GM18951 (cell line): Measurements from ENCODE around the gene XPOT.

Source experiments
- POLR2A ChIP-seq: IDR thresholded peaks from 4 replicates; pipeline ENCODE4 v1.6.1; 2011; ENCODE audit warnings: mild to moderate bottlenecking; ENCODE audit not compliant: insufficient read length, insufficient read depth; ENCODE audit errors: extremely low read depth
- in situ Hi-C: fragments of 300-500 bp; cut with MboI; formaldehyde crosslinking; loops from one replicate; pipeline ENCODE4 v1.12.0; 2022; ENCODE audit warnings: low sequenced_read_pairs, mixed read lengths, inconsistent platforms; ENCODE audit not compliant: unreplicated experiment

Gene XPOT

DNA sequence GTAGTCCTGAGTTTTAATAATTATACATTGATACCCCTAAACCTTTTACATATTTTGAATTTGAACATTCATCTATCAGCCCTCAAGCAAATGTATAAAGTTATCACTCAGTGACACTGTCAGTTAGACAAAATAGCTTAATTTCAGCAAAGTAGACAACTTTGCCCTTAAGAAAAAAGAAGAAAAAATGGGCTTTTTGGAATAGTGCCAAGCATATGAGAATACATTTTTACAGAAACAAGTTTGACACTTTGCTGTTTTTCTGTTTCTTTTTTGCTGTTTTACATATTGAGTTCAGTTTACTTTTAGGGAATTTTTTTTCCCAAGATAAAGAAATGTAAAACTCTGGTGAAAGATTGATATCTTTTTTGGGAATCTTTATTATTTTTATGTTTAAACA lies 62.0 kb downstream of the XPOT start:
- TF ChIP-seq POLR2A, result no peak
- in situ Hi-C loops, result no loop called here

DNA sequence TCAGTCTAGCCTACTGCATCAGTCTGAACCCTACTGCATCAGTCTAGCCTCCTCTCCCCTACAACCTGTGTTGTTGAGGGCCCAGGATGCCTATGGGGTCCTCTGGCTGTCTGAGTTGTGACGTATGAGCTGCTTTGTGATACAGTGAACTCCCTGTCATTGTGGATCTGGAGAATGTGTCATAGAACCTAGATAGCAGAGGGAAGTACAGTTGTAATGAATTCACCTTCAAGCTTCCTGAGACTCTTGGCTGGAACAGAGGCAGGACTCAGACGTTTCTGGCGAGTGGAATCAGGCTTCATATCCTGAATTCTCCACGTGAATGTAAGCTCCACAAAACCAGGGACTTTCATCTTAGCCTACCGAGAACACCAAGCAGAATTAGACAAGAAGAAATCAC lies 64.8 kb downstream of the XPOT start:
- no peak for TF ChIP-seq POLR2A
- in situ Hi-C loops, result no loop called here

DNA sequence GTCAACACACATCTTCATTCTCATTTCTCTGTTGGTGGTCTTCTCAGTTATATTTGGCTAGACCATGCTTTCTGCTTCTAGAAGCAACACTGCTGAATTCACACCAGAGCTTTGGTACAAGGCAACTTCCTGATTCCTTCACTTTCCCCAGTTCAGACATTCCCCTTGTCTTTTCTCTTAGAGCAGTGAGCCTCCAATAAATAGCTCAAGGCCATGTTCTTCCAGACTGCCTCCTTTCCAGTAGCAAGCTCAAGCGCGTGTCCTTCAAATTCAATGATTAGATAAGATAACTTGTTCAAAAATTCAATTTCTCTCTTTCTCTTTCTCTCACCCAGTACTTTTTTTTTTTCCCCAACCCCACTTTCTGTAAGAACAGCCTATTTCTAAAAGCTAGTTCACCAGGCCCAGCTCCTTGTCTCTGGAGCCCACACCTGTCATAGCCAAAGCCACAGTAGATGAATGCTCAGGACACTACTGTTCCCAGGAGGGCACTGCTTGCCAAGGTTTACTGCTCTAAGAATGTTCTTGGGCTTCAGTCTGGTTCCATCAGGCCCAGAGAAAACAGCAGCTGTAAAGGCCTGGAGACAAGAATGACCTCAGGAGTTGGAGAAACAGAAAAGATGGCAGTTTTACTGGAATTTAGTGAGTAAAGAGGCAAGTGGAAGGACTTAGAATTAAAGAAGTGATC lies 65.4 kb downstream of the XPOT start:
- in situ Hi-C loops, result no loop called here

DNA sequence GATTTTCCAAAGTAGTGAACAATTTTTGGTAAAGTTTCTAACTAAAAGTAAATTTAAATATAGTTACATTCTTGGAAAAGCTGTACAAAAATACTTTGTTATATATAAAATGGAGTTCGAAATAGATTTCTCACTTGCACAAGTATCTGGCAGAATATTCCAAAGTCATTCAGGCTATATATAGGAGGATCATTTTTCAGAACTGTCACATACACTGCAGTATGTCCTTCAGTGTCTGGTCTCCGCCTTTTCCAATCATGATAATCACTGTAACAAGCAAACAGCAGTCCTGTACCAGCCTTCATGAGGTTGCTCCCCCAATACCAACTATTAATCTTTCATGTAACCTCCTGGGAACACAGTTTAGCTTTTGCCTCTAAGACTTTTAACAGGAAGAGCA lies 66.3 kb downstream of the XPOT start:
- in situ Hi-C loops, result no loop called here
- no peak for TF ChIP-seq POLR2A

More for the DNA sequence above, 65.4 kb downstream of the XPOT start:
- no peak for TF ChIP-seq POLR2A

DNA sequence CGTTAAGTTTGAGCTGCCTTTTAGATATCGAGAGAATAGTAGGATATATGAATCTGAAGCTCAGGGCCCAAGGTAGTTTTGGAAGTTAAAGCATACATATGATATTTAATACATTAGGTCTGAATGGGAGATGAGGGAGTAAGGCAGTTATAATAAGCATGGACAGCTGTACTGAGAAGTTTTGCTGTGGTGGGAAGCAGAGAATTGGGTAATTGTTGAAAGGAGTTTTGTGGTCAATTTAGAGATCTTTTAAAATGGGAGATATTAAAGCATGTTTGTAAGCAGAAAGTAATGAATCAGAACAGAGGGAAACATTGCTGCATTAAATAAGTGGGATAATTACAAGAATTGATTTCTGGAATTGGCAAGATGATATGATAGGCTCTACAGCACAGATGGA lies 69.0 kb downstream of the XPOT start:
- TF ChIP-seq POLR2A, result no peak
- in situ Hi-C loops, result no loop called here

DNA sequence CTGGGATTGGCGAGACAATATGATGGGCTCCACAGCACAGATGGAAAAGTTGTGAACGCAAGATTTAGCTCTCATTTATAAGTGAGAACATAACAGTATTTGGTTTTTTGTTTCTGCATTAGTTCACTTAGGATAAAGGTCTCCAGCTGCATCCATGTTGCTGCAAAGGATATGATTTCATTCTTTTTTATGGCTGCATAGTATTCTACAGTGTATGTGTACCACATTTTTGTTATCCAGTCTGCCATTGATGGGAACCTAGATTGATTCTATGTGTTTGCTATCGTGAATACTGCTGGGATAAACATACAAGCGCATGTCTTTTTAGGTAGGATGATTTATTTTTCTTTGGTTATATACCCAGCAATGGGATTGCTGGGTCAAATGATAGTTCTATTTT lies 71.3 kb downstream of the XPOT start:
- TF ChIP-seq POLR2A, result no peak
- in situ Hi-C loops, result no loop called here

DNA sequence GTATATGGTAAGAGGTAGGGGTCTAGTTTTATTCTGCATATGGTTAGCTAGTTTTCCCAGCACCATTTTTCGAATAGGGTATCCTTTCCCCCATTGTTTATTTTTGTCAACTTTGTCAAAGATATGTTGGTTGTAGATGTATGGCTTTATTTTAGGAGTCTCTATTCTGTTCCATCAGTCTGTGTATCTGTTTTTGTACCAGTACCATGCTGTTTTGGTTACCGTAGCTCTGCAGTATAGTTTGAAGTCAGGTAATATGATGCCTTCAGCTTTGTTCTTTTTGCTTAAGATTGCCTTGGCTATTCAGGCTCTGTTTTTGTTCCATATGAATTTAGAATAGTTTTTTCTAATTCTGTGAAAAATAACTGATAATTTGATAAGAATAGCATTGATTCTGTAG lies 72.7 kb downstream of the XPOT start:
- TF ChIP-seq POLR2A, result no peak
- in situ Hi-C loops, result no loop called here

DNA sequence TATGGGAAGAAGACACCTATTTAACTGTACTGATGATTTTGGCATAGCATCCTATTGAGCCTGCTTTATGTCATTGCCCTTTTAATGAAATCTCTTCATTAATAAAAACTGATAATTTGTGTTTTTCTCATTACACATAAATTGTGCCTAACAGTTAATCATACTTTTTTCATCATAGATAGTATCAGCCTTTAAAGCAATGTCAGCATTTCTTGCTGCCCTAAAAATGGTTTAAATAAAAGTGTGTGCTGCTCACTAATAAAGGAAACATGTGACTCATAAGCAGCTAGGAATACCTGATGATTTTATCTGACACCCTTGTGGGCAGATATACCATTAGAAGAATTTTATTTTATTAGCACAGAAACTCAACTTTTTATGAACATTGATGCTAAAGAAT lies 74.5 kb downstream of the XPOT start:
- no peak for TF ChIP-seq POLR2A
- in situ Hi-C loops, result no loop called here

DNA sequence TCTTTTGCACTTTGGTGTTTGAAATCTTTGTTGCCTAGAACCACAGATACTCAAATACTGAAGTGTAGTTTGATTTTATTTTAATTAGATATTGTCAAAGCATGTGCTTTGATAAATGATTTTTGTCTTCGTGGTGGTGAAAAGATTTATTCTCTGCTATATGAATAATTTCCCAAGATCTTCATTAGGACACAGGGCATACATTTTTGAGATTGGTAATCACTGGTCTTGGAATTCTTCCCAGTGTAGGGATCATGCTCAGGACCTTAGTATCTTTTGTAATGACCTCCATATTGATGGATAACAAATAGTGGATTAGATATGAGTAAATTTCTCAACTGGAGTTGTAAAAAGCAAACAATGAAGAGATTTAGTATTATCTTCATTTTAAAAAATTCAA lies 76.0 kb downstream of the XPOT start:
- in situ Hi-C loops, result no loop called here
- TF ChIP-seq POLR2A, result no peak

DNA sequence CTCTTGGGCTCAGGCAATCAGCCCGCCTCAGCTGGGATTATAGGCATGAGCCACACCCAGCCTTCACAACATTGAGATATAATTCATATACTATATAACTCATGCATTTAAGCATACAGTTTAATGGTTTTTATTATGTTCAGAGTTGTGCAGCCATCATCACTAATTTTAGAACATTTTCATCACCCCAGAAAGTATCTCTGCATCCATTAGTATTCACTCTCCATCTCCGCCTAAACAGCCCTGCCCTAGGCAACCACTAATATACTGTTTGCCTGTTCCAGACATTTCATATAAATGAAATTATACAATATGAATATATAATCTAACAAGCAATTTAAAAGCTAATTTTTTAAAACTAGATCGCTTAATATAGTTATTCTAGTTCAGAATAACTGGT lies 82.5 kb downstream of the XPOT start:
- no peak for TF ChIP-seq POLR2A
- in situ Hi-C loops, result no loop called here

DNA sequence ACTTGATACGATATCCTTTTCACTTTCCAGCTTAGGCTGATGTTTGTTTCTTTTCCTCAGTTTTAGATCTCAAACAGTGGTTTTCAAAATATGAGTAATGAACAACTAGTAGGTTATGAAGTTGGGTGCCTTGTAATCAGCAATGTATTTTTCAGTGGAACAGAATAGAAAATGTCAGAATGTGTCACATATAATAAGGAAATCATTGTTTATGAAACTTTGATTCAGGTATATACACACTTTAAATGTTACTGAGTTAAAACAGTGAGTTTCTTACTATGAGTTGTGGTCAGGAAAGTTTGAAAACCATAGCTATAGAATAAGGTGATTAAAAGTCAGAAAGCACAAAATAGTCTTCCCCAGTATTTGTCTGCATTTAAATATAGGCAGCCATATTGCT lies 87.5 kb downstream of the XPOT start:
- in situ Hi-C loops, result no loop called here
- TF ChIP-seq POLR2A, result no peak

DNA sequence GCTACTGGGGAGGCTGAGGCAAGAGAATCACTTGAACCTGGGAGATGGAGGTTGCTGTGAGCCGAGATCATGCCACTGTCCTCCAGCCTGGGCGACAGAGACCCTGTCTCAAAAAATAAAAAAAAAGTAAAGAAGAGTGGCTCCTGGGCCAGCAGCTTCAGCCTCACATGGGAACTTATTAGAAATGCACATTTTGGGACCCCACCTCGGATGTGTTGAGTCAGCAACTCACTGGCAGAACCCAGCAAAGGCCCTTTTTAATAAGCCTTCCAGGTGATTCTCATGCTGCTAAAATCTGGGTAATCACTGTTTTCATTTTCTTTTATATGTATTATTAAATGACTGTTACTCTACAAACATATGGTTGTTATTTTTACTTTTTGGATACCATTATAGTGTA lies 89.3 kb downstream of the XPOT start:
- in situ Hi-C loops, result no loop called here
- no peak for TF ChIP-seq POLR2A

DNA sequence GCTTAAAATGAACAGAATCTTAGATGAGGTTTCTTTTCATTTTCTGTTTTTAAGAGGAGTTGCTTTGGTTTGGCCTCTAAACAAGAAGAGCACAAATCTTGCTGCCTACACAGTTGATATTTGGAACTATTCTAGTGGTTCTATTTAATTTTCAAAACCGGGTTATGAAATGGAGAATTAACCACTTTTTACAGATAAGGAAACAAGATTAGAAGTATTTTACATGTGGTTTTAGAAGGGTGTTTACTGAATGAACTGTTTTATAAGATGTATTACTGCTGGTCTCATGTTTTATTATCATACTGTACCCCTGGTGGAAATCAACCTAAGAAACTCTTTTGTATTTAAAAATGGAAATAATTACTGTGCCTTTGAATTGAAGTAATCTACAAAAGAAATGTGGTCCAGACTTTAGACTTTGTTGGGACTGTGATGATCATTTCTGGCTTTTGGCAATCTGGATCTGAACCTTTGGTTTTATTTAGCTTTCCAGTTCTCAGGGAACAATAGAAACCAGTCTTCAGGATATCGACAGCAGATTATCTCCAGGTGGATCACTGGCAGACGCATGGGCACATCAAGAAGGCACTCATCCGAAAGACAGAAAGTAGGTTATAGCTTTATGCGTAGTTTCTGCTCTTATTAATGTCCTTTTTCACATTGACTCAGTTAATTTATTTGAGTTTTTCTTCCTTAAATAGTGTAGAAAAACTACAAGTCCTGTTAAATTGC lies 91.0 kb downstream of the XPOT start:
- TF ChIP-seq POLR2A, result no peak
- in situ Hi-C loops, result no loop called here

DNA sequence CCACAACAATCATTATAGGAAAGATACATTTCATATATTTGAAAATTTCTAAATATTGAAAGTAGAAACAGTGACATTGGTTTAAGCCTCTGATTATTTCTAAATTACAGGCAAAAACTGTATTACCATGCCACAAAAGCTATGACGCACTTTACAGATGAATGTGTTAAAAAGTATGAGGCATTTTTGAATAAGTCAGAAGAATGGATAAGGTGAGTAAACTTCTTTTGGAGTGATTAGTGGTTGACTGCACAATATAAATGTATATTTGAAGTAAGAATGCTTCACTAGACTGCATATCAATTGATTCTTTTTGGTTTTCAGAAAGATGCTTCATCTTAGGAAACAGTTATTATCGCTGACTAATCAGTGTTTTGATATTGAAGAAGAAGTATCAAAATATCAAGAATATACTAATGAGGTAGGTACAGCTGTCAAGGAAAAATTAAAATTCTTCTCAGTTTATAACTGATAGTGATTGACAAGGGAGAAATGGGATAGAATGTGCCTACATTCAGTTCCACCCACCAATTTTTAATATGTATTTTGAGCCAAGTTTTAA lies 92.7 kb downstream of the XPOT start:
- no peak for TF ChIP-seq POLR2A
- in situ Hi-C loops, result no loop called here

DNA sequence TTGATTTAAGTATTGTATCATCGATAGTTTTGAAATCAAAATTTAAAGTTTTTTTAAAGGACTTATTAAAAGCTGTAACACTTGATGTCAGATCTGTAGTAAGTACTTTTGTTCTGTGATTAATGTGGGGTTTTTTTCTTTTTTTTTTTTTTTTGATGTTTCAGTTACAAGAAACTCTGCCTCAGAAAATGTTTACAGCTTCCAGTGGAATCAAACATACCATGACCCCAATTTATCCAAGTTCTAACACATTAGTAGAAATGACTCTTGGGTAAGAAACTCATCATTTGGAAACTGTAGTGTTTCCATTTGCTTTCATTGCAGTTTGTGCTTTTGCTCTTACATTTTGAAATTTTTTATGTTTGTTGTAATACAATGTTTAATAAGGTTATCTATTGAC lies 93.3 kb downstream of the XPOT start:
- in situ Hi-C loops, result no loop called here
- TF ChIP-seq POLR2A, result no peak

DNA sequence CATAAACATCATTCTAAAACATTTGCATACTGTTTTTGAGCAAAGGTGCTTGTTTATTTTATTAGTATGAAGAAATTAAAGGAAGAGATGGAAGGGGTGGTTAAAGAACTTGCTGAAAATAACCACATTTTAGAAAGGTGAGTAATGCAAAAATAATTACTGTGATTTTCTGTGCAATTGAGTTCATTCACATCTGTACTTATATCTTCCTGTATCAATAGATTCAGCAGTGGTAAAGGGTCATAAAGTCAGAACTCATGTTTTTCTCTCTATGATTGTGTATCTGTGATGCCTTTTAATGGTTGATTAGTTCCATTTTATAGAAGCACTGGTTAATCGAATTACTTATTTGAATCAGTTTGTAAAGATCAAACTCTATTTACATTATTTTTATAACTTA lies 93.7 kb downstream of the XPOT start:
- no peak for TF ChIP-seq POLR2A
- in situ Hi-C loops, result no loop called here
